ENCODE data around the gene ZNF407.

The ZNF407 gene

GRCh38 chr18:75109819-75110218 lies 512.1 kb downstream of the ZNF407 start:
- no peak for DNase-seq

- no peak for DNase-seq
These were observed 512.6 kb downstream of the ZNF407 start for GRCh38 chr18:75110311-75110710.

GRCh38 chr18:75110846-75111415 lies 513.3 kb downstream of the ZNF407 start:
- DNase-seq, result peak in 1 of 2 experiments; percentile 6

- DNase-seq, result no peak
These were observed 514.1 kb downstream of the ZNF407 start for GRCh38 chr18:75111760-75112159.

- no peak for DNase-seq
These were observed 514.8 kb downstream of the ZNF407 start for GRCh38 chr18:75112186-75113096.

GRCh38 chr18:75113455-75113854 lies 515.8 kb downstream of the ZNF407 start:
- no peak for DNase-seq

GRCh38 chr18:75114231-75114764 lies 516.6 kb downstream of the ZNF407 start:
- no peak for DNase-seq

Measured in activated T-cell treated with anti-CD3 and anti-CD28 coated beads, Interleukin-2, amount 50 U/mL, for 48 hours (primary cell).